Fibroblast of lung (primary cell): Measurements from ENCODE around the gene SMIM20.

ENCODE experiments used
- CTCF ChIP-seq, 2 donors: IDR thresholded peaks in 1 of 2; conservative IDR thresholded peaks in 1 of 2; 1 replicate in 1 of 2; 2 replicates in 1 of 2; pipeline ENCODE4 v1.5.1; 2011 to 2012; ENCODE audit warnings: low read length in 2 of 2, control low read depth in 1 of 2, inconsistent platforms in 1 of 2, low read depth in 1 of 2, mild to moderate bottlenecking in 1 of 2
- EZH2 ChIP-seq: IDR thresholded peaks from 2 replicates; pipeline ENCODE4 v1.5.1; 2012; ENCODE audit warnings: low read length, control low read depth, mild to moderate bottlenecking; ENCODE audit errors: missing control alignments

- TF ChIP-seq CTCF (conservative IDR thresholded peaks at IDR 0.05 in 1 of 2, IDR thresholded peaks at IDR 0.05 in 1 of 2; ENCODE audit: low read depth in 1 of 2, low read length in 2 of 2) (no peak), EZH2 (no peak)
Observed at GRCh38 chr4:25914670-25915352, 791 bp downstream of the SMIM20 start.
